ENCODE measurements around the gene KNSTRN.

DNA sequence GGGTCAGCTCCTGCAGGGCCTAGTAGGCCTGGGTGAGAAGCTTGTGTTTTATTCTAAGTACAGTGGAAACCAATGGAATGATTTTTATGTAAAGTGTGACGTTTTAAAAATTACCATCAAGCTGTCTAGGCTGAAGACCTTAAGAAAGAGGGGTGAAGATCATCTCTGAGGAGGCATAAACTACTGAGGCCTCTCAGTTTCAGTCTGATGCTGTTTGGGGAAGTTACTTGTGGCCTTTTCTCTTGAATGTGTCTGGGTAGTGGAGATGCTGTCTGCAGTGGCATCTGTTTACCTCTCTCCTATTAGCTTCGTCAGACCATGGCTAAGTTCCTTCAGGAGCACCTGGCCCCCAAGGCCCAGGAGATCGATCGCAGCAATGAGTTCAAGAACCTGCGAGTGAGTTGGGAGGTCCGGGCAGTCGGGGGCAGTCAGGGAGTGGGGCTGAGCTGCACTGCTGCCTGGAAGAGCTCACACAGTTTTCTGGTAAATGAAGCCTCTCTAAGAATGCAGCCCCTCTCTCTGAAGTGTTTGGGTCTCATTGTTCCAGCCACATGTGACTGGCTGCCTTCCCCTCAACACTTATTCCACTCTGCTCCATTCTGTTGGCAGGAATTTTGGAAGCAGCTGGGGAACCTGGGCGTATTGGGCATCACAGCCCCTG is 24.9 kb downstream of the KNSTRN start:
- TF ChIP-seq, protein P1, sequence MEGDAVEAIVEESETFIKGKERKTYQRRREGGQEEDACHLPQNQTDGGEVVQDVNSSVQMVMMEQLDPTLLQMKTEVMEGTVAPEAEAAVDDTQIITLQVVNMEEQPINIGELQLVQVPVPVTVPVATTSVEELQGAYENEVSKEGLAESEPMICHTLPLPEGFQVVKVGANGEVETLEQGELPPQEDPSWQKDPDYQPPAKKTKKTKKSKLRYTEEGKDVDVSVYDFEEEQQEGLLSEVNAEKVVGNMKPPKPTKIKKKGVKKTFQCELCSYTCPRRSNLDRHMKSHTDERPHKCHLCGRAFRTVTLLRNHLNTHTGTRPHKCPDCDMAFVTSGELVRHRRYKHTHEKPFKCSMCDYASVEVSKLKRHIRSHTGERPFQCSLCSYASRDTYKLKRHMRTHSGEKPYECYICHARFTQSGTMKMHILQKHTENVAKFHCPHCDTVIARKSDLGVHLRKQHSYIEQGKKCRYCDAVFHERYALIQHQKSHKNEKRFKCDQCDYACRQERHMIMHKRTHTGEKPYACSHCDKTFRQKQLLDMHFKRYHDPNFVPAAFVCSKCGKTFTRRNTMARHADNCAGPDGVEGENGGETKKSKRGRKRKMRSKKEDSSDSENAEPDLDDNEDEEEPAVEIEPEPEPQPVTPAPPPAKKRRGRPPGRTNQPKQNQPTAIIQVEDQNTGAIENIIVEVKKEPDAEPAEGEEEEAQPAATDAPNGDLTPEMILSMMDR (IDR thresholded peaks at IDR 0.05): no peak
- TF ChIP-seq POLR2A (IDR thresholded peaks at IDR 0.05) (no peak), POLR2AphosphoS5 (IDR thresholded peaks at IDR 0.05) (no peak)
